Gastroesophageal sphincter (tissue), 4 donors: ENCODE results near the gene EEF2. TPM values are rescaled to one million over a fixed set of nuclear protein-coding genes. Genes with fewer than 3 reads are reported as not detected.
A peak's percentile ranks its signal among the peaks of the same experiment; 100 is the strongest.

Experiments
- ATAC-seq: fragments of 150-250 bp; one replicate; pipeline ENCODE4 v1.9.1; 2016; ENCODE audit warnings: mild to moderate bottlenecking, moderate library complexity
- H3K27ac ChIP-seq, 4 donors: fragments of 200-600 bp; sonication (generic) in 3 of 4; 1 replicate in 3 of 4; 2 replicates in 1 of 4; pipeline ENCODE4 v1.5.1; 2016 to 2019
- H3K27me3 ChIP-seq: fragments of 200-600 bp; sonication (generic); one replicate; pipeline ENCODE4 v1.5.1; 2019
- H3K36me3 ChIP-seq, 2 donors: fragments of 200-600 bp; sonication (generic); one replicate each; pipeline ENCODE4 v1.5.1; 2019; ENCODE audit warnings: control low read depth in 1 of 2
- H3K4me1 ChIP-seq, 3 donors: fragments of 200-600 bp; sonication (generic); 1 replicate in 2 of 3; 2 replicates in 1 of 3; pipeline ENCODE4 v1.5.1; 2016 to 2019; ENCODE audit warnings: control low read depth in 2 of 3
- H3K4me3 ChIP-seq, 2 donors: fragments of 200-600 bp; sonication (generic); one replicate each; pipeline ENCODE4 v1.5.1; 2019; ENCODE audit warnings: mild to moderate bottlenecking in 1 of 2, moderate library complexity in 1 of 2
- H3K9me3 ChIP-seq, 3 donors: fragments of 200-600 bp; sonication (generic); one replicate each; pipeline ENCODE4 v1.5.1; 2017 to 2019; ENCODE audit warnings: control low read depth in 2 of 3
- EP300 ChIP-seq: sonication (generic); formaldehyde crosslinking; IDR thresholded peaks from one replicate; pipeline ENCODE4 v1.6.1; 2017; ENCODE audit warnings: antibody characterized with exemption, mild to moderate bottlenecking
- POLR2A ChIP-seq, 2 donors: fragments of 450-650 bp; IDR thresholded peaks; one replicate each; pipeline ENCODE4 v1.6.1; 2017; ENCODE audit warnings: antibody characterized with exemption in 2 of 2, mild to moderate bottlenecking in 2 of 2, moderate library complexity in 1 of 2
- POLR2AphosphoS5 ChIP-seq: sonication (generic); formaldehyde crosslinking; IDR thresholded peaks from one replicate; pipeline ENCODE4 v1.6.1; 2017; ENCODE audit warnings: antibody characterized with exemption
- whole genome bisulfite sequencing, 2 donors: methylation state at CpG; one replicate each; pipeline ENCODE4 v1.1.5; 2018; ENCODE audit warnings: low coverage in 1 of 2; 5-methylcytosine and 5-hydroxymethylcytosine counted together
- total RNA-seq, 4 donors: library from RNA; depleted of rRNA; stranded (reverse); fragments of >200 nt; gene quantifications; one replicate each; pipeline ENCODE4 v1.1.0, GENCODE V29; 2016
- TF ChIP-seq, protein P1 (sequence below), 4 experiments: fragments of 200-600 bp in 2 of 4; fragments of 450-650 bp in 2 of 4; sonication (generic) in 1 of 4; IDR thresholded peaks; one replicate each; pipeline ENCODE4 v1.5.1; 2017 to 2019; ENCODE audit warnings: antibody characterized with exemption in 4 of 4, mild to moderate bottlenecking in 2 of 4, moderate library complexity in 2 of 4

The EEF2 gene
- 1,000 to 10,000 TPM; 2,212 to 2,463 (median 2,311) TPM for total RNA-seq

DNA sequence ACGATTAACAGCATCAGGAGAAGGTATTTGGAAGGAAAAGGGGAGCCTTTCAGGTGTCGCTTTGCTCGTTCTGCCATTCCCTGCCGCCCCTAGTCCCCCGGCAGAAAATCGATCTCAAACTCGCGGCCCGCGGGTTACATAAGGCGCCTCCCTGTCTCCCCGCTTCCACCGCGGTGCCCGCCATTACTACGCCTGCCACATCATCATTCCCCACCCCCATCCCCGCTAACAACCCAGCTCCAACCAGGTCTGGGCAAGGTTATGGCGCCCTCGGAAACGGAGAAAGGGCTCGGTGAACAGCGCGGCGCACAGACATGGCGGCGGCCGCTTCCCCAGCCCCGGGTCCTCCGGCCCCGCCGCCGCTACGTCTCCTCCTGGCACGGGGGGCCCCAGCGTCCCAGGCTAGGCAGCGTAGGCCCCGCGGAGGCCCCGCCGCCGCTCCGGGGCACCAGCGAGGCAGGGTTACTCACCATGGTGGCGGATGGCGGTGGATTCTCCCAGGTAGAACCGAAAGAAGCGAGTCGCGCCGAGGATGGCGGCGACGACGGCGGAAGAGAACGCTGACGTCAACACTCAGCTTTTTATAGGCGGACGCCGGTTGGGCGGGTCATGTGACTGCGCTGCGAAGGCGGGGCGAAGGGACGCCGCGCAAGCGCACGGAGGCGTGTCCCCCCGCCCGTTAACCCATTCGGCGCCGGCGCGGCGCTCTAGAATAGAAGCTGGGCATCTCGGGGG is at the start of gene EEF2:
TSS of gene EEF2 (minus strand) at position 556 of the 735 bp plus-strand sequence. CDS start at position 473, 83 bp downstream.
- H3K27ac ChIP-seq = peak within 1 kb of the TSS; percentile 91 to 96 (median 94)
- H3K4me1 ChIP-seq = peaks cover 6 to 77% (median 34%) of the 10 kb centered on the region in 3 donors
- H3K9me3 ChIP-seq = no peaks in the 10 kb centered on the region
- WGBS, 2 donors = 0% methylated on average over 1 to 7 of the region's 80 CpGs
- peak within 1 kb of the TSS; percentile 80 to 94 for H3K4me3 ChIP-seq
- H3K36me3 ChIP-seq = peaks cover 4 to 40% of the 10 kb centered on the region in 2 donors
- TF ChIP-seq EP300 (no peak), POLR2AphosphoS5 (peak; percentile 100), POLR2A (IDR thresholded peaks at IDR 0.05) (peak; percentile 99)
- TF ChIP-seq, protein P1, sequence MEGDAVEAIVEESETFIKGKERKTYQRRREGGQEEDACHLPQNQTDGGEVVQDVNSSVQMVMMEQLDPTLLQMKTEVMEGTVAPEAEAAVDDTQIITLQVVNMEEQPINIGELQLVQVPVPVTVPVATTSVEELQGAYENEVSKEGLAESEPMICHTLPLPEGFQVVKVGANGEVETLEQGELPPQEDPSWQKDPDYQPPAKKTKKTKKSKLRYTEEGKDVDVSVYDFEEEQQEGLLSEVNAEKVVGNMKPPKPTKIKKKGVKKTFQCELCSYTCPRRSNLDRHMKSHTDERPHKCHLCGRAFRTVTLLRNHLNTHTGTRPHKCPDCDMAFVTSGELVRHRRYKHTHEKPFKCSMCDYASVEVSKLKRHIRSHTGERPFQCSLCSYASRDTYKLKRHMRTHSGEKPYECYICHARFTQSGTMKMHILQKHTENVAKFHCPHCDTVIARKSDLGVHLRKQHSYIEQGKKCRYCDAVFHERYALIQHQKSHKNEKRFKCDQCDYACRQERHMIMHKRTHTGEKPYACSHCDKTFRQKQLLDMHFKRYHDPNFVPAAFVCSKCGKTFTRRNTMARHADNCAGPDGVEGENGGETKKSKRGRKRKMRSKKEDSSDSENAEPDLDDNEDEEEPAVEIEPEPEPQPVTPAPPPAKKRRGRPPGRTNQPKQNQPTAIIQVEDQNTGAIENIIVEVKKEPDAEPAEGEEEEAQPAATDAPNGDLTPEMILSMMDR (IDR thresholded peaks at IDR 0.05) = peak in 3 of 4 experiments; percentile 10 to 19 (median 12)
- H3K27me3 ChIP-seq = no peaks in the 10 kb centered on the region
- ATAC-seq = peak; percentile 69

DNA sequence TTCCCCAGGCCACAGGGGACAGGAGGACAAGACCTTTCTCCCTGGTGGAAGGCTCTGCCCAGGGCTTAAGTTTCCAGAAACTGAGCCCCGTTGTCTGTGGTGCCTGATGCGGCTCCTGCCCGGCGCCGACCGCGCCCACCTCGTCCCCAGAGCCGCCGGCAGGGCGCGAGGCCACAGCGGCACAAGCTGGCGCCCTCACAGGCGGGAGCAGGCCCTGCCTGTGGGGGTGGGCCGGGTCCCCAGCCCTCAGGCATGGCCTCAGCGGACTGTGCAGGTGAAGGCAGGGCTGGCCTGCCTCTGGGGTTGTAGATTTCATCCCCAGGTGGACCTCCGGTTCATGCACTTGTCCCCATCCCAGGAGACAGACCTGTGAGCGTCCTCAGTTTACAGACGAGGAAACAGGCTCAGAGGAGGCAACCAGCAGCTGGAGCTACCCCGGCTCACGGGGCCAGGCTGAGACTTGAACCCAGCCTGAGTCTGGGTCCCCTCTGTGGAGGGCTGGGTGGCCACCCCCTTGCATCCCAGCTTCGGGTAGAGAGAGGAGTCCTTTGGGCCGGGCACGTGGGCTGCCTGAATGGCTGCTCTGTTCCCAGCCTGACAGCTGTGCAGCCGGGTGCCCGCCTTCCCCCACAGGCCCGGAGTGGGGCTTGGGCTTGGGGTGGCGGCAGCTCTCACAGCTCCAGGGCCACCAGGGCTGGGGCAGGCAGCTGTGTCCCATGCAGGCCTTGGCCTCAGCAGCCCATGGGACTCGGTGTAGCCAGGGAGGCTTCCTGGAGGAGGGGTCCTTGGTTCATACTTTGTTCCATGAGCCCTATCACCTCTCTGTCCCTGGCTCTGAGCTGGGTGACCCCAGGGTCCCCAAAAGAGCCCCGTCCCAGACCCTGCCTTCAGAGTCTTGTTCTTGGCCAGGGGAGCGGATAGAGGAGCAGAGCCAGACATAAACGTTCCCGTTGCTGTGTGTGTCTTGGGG is 49.1 kb upstream of the EEF2 start:
- Histone ChIP-seq H3K4me3 (no peak overlapping the region), H3K27me3 (no peaks in the 10 kb centered on the region), H3K4me1 (peaks cover 0 to 10% (median 0%) of the 10 kb centered on the region in 3 donors), H3K36me3 (peaks cover 0 to 93% of the 10 kb centered on the region in 2 donors), H3K9me3 (no peaks in the 10 kb centered on the region), H3K27ac (peak overlapping the region in 1 of 4 donors; percentile 29)
- ATAC-seq = no peak
- no CpG with 5 or more reads among the region's 34 CpGs for WGBS, 2 donors
- TF ChIP-seq, protein P1 (IDR thresholded peaks at IDR 0.05) = no peak
- TF ChIP-seq POLR2AphosphoS5 = no peak
- TF ChIP-seq EP300 = no peak
- no peak for TF ChIP-seq POLR2A (IDR thresholded peaks at IDR 0.05)

DNA sequence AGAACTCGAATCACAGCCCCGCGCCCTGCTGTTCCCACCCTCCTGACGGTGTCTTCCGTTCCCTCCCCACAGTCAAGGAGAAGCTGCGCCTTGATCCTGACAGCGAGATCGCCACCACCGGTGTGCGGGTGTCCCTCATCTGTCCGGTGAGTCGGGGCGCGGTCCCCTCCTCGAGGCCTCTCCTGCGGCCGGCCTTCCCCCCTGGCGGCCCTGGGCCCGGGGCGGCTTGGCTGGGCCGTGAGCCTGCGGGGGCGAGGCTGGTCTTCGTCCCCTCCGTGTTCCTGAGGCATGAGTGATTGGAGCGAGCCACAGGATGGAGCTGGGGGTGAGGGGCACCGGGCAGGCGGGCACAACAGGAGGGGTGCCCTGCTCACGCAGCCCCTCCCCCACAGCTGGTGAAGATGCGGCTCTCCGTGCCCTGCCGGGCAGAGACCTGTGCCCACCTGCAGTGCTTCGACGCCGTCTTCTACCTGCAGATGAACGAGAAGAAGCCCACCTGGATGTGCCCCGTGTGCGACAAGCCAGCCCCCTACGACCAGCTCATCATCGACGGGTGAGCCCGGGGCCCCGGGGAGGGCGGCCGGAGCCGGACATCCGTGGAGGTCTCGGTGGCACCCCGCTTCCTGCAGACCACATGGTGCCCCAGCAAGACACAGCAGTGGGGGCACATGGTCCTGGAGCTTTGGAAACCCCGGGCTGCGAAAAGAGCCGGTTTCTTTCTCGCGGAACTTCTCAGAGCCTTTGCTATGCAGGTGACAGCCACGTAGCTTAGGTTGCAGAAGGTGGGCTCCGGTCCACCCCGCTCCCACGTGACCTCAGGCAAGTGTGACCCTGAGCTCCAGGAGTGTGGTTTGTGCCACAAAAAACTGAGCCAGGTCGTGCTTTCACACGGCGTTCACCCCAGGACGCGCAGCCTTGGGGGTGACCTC is 48.0 kb upstream of the EEF2 start:
- no peaks in the 10 kb centered on the region for H3K9me3 ChIP-seq
- peaks cover 0 to 10% (median 0%) of the 10 kb centered on the region in 3 donors for H3K4me1 ChIP-seq
- H3K4me3 ChIP-seq = no peak overlapping the region
- H3K27me3 ChIP-seq = no peaks in the 10 kb centered on the region
- TF ChIP-seq POLR2A (IDR thresholded peaks at IDR 0.05) (no peak), POLR2AphosphoS5 (no peak), EP300 (no peak)
- TF ChIP-seq, protein P1 (IDR thresholded peaks at IDR 0.05) = no peak
- 88% methylated on average over 4 of the region's 63 CpGs; no CpG with 5 or more reads in 1 of the 2 donors for WGBS, 2 donors
- no peak for ATAC-seq
- no peak overlapping the region for H3K27ac ChIP-seq
- H3K36me3 ChIP-seq = peaks cover 0 to 94% of the 10 kb centered on the region in 2 donors

DNA sequence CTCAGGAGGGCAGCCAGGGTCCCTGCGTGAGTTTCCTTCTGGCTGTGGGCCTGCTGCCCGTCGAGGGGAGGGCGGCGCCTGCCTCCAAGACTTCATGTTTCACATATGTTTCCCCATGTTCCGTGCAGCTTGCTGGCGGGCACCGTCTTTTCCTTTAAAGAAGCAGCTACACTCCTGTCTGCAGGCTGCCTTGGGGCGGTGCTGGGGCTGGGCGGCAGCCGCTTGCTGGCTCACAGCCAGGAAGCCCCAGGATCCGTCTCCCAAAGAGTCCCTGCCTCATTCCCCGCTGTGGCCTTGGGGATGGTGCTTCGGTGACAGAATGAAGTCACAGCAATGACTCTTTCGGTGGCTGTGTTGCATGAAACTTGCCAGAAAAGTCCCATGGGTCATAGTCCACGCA is 47.2 kb upstream of the EEF2 start:
- no CpG with 5 or more reads among the region's 16 CpGs for WGBS, 2 donors

More for the DNA sequence above, 47.2 kb upstream of the EEF2 start:
- TF ChIP-seq, protein P1 (IDR thresholded peaks at IDR 0.05) = no peak
- TF ChIP-seq EP300 = no peak
- TF ChIP-seq POLR2AphosphoS5 = no peak
- no peak for TF ChIP-seq POLR2A (IDR thresholded peaks at IDR 0.05)
- H3K36me3 ChIP-seq = peaks cover 0 to 94% of the 10 kb centered on the region in 2 donors
- H3K27me3 ChIP-seq = no peaks in the 10 kb centered on the region
- ATAC-seq = no peak
- peak overlapping the region in 1 of 4 donors; percentile 9 for H3K27ac ChIP-seq
- H3K4me3 ChIP-seq = no peak overlapping the region
- peaks cover 0 to 10% (median 0%) of the 10 kb centered on the region in 3 donors for H3K4me1 ChIP-seq
- no peaks in the 10 kb centered on the region for H3K9me3 ChIP-seq
